Chondrocyte (in vitro differentiated cells): Measurements from ENCODE around the gene PRDM10. TPM values are rescaled to one million over a fixed set of nuclear protein-coding genes. Genes with fewer than 3 reads are reported as not detected.
"Not testable (repeated sequence)": the region's sequence is repeated elsewhere in the genome, so short reads cannot be mapped to it uniquely, and the experiment has no call there.

ENCODE experiments used
- DNase-seq: peaks from one replicate; pipeline ENCODE4 v3.0.0; 2021; ENCODE audit warnings: mixed read lengths, low spot score
- H3K27ac Mint-ChIP-seq: one replicate; pipeline ENCODE4 v1.8.0; 2021; ENCODE audit warnings: mild to moderate bottlenecking, moderate library complexity, mixed read lengths; ENCODE audit not compliant: unreplicated experiment
- H3K27me3 Mint-ChIP-seq: 2 replicates; pipeline ENCODE4 v1.8.0; 2021; ENCODE audit warnings: low read depth, mixed read lengths
- H3K36me3 Mint-ChIP-seq: 2 replicates; pipeline ENCODE4 v1.8.0; 2021; ENCODE audit warnings: low read depth, mixed read lengths
- H3K4me1 Mint-ChIP-seq: 2 replicates; pipeline ENCODE4 v1.8.0; 2021; ENCODE audit warnings: low read depth, mild to moderate bottlenecking, mixed read lengths
- H3K4me3 Mint-ChIP-seq: one replicate; pipeline ENCODE4 v1.8.0; 2021; ENCODE audit warnings: mild to moderate bottlenecking, moderate library complexity, mixed read lengths; ENCODE audit not compliant: unreplicated experiment
- H3K9me3 Mint-ChIP-seq: 2 replicates; pipeline ENCODE4 v1.8.0; 2021; ENCODE audit warnings: low read depth, mixed read lengths
- total RNA-seq: library from RNA; stranded (reverse); gene quantifications from 3 replicates; pipeline ENCODE4 v1.2.1, GENCODE V29; 2021
- TF ChIP-seq, protein P1 (sequence below): fragments of 200-600 bp; sonication (generic); IDR thresholded peaks from 2 replicates; pipeline ENCODE4 v1.5.0; 2021; ENCODE audit warnings: antibody characterized with exemption, mild to moderate bottlenecking, moderate library complexity

PRDM10 gene
- total RNA-seq, 1 donor from 2014 or later, result 8.2 TPM

DNA sequence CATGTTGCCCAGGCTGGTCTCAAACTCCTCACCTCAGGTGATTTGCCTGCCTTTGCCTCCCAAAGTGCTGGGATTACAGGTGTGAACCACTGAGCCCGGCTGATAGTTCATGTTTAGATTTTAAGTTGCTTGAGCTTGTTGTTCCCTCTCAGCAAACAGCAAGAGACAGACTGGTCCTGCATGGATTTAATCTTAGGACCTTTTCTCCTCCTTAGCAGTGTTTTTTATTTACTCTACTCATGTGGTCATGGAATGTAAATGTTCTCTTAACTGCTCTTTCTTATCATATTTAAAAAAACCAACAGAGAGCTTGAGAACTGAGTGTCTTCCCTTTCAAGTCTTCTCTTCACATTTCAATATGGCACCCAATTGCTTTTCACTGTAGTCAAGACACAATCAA is 22.7 kb upstream of the PRDM10 start:
- TF ChIP-seq, protein P1, sequence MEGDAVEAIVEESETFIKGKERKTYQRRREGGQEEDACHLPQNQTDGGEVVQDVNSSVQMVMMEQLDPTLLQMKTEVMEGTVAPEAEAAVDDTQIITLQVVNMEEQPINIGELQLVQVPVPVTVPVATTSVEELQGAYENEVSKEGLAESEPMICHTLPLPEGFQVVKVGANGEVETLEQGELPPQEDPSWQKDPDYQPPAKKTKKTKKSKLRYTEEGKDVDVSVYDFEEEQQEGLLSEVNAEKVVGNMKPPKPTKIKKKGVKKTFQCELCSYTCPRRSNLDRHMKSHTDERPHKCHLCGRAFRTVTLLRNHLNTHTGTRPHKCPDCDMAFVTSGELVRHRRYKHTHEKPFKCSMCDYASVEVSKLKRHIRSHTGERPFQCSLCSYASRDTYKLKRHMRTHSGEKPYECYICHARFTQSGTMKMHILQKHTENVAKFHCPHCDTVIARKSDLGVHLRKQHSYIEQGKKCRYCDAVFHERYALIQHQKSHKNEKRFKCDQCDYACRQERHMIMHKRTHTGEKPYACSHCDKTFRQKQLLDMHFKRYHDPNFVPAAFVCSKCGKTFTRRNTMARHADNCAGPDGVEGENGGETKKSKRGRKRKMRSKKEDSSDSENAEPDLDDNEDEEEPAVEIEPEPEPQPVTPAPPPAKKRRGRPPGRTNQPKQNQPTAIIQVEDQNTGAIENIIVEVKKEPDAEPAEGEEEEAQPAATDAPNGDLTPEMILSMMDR, result no peak
- H3K9me3 Mint-ChIP-seq, result no peaks in the 10 kb centered on the region

DNA sequence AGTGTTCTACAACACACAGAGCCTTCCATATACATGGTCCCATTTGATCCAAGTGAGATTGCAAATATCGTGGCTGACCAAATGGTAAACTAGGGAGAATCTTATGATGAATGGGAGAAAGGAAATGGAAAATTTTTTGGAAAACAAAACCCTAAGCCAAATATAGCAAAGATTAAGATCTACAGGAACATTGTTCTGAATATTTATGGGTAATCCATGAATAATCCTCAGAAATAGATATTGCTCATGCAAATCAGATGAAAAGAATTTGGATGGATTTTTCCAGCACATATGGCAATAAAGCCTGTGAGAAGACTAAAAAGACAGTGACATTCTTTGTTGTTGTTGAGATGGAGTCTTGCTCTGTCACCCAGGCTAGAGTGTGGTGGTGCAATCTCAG is 21.7 kb upstream of the PRDM10 start:
- no peaks in the 10 kb centered on the region for H3K36me3 Mint-ChIP-seq
- TF ChIP-seq, protein P1, result no peak
- H3K27me3 Mint-ChIP-seq, result no peaks in the 10 kb centered on the region
- no peaks in the 10 kb centered on the region for H3K9me3 Mint-ChIP-seq
- H3K4me3 Mint-ChIP-seq, result no peak overlapping the region
- no peak for DNase-seq
- H3K4me1 Mint-ChIP-seq, result peaks cover 28% of the 10 kb centered on the region
- H3K27ac Mint-ChIP-seq, result no peak overlapping the region

More for the DNA sequence above, 22.7 kb upstream of the PRDM10 start:
- Mint-ChIP-seq H3K36me3 (no peaks in the 10 kb centered on the region), H3K27ac (no peak overlapping the region), H3K4me1 (peaks cover 22% of the 10 kb centered on the region), H3K4me3 (no peak overlapping the region), H3K27me3 (no peaks in the 10 kb centered on the region)
- DNase-seq, result no peak

DNA sequence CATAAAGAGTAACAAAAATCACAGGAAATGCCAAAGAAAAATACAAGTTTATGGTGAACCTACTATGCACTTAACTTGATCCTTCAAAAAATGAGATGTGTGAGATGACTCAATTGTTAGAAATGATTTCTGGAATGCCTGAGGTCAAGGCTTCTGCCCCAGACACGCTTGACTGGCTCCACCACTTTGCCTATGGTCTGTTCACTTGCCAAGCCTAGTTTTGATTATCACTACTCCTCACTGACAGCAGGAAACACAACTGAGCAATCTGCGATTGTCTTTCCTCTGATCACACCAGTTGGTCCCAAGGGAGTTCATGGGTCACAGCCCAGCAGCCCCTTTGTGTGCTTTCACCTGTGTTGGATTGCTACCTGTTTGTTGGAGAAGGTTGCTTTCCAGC is 20.6 kb upstream of the PRDM10 start:
- no peaks in the 10 kb centered on the region for H3K9me3 Mint-ChIP-seq
- H3K27me3 Mint-ChIP-seq, result no peaks in the 10 kb centered on the region
- DNase-seq, result no peak
- H3K4me3 Mint-ChIP-seq, result no peak overlapping the region
- TF ChIP-seq, protein P1, result no peak
- H3K4me1 Mint-ChIP-seq, result peaks cover 25% of the 10 kb centered on the region
- H3K36me3 Mint-ChIP-seq, result no peaks in the 10 kb centered on the region
- H3K27ac Mint-ChIP-seq, result peak overlapping the region; percentile 37

DNA sequence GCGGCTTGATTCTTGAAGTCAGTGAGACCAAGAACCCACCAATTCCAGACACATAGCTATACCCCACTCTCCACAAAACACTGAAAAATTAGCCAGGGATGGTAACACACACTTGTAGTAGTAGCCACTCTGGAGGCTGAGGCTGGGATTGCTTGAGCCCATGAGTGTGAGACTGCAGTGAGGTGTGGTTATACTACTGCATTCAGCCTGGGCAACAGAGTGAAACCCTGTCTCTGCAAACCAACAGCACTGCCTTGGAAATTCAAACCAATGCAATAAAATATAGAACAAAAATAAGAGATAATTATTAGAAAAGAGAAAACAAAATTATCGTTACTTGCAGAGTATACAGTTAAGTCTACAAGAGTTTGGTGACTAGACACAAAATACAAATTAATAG is 20.2 kb upstream of the PRDM10 start:
- peaks cover 25% of the 10 kb centered on the region for H3K4me1 Mint-ChIP-seq
- H3K36me3 Mint-ChIP-seq, result no peaks in the 10 kb centered on the region
- H3K9me3 Mint-ChIP-seq, result no peaks in the 10 kb centered on the region
- TF ChIP-seq, protein P1, result no peak
- H3K27ac Mint-ChIP-seq, result peak overlapping the region; percentile 37
- no peaks in the 10 kb centered on the region for H3K27me3 Mint-ChIP-seq
- no peak overlapping the region for H3K4me3 Mint-ChIP-seq
- no peak for DNase-seq

DNA sequence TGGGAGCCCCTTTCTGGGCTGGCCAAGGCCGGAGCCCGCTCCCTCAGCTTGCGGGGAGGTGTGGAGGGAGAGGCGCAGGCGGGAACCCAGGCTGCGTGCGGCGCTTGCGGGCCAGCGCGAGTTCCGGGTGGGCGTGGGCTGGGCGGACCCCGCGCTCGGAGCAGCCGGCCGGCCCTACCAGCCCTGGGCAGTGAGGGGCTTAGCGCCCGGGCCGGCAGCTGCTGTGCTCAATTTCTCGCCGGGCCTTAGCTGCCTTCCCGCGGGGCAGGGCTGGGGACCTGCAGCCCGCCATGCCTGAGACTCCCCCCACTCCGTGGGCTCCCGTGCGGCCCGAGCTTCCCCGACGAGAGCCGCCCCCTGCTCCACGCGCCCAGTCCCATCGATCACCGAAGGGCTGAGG is 19.0 kb upstream of the PRDM10 start:
- not testable (repeated sequence) for H3K9me3 Mint-ChIP-seq, H3K36me3 Mint-ChIP-seq, H3K4me3 Mint-ChIP-seq, DNase-seq, H3K27me3 Mint-ChIP-seq, H3K27ac Mint-ChIP-seq
- H3K4me1 Mint-ChIP-seq, result peaks cover 25% of the 10 kb centered on the region

DNA sequence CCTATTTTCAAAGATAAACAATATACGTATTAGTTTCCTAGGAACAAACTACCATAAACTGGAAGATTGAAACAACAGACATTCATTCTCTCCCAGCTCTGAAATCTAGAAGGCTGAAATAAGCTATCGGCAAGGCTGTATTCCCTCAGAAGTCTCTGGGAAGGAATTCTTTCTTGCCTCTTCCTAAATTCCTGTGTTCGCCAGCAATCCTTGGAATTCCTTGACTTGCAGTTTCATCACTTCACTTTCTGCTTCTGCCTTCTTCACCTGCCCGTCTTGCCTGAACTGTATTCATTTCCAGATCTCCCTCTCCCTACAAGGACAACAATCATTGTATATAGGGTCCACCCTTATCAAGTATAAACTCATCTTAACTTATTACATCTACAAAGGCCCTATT is 17.7 kb upstream of the PRDM10 start:
- H3K9me3 Mint-ChIP-seq, result no peaks in the 10 kb centered on the region
- TF ChIP-seq, protein P1, result no peak
- H3K27ac Mint-ChIP-seq, result no peak overlapping the region
- no peak for DNase-seq
- H3K4me1 Mint-ChIP-seq, result peaks cover 25% of the 10 kb centered on the region
- no peaks in the 10 kb centered on the region for H3K27me3 Mint-ChIP-seq
- H3K36me3 Mint-ChIP-seq, result no peaks in the 10 kb centered on the region
- no peak overlapping the region for H3K4me3 Mint-ChIP-seq

DNA sequence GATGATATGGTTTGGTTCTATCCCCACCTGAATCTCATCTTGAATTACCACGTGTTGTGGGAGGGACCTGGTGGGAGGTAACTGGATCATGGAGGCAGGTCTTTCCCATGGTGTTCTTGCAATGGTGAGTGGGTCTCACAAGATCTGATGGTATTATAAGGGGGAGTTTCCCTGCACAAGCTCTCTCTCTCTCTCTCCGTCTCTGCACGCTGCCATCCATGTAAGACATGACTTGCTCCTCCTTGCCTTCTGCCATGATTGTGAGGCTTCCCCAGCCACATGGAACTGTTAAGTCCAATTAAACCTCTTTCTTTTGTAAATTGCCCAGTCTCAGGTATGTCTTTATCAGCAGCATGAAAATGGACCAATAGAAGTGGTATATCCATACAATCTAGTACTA is 13.2 kb upstream of the PRDM10 start:
- H3K9me3 Mint-ChIP-seq, H3K36me3 Mint-ChIP-seq, H3K27me3 Mint-ChIP-seq, H3K4me3 Mint-ChIP-seq, DNase-seq, H3K27ac Mint-ChIP-seq: not testable (repeated sequence)
- H3K4me1 Mint-ChIP-seq, result peaks cover 11% of the 10 kb centered on the region
